ENCODE measurements around the gene THPO. TPM values are rescaled to one million over a fixed set of nuclear protein-coding genes. Genes with fewer than 3 reads are reported as not detected.

Gene THPO
- total RNA-seq, 1 donor from 2014 or later: not detected

- DNase-seq (ENCODE audit: low read depth): no peak
- H3K27me3 ChIP-seq (ENCODE audit: control insufficient read depth, insufficient read depth, low read length): no peaks in the 10 kb centered on the region
- TF ChIP-seq CTCF (IDR thresholded peaks at IDR 0.05; ENCODE audit: insufficient read depth, low read length, severe bottlenecking): no peak
- no peaks in the 10 kb centered on the region for H3K36me3 ChIP-seq (ENCODE audit: control insufficient read depth, insufficient read depth, low read length)
- H3K4me3 ChIP-seq (ENCODE audit: low read depth, low read length): no peak overlapping the region
- FAIRE-seq: peak; percentile 13
Measured at GRCh38 chr3:184415203-184415490, 37.1 kb upstream of the THPO start.

- FAIRE-seq (peak; percentile 100), DNase-seq (ENCODE audit: low read depth) (no peak)
Measured at GRCh38 chr3:184414418-184415202, 36.6 kb upstream of the THPO start.

GRCh38 chr3:184409946-184410500 is 32.0 kb upstream of the THPO start:
- DNase-seq (ENCODE audit: low read depth) (no peak), FAIRE-seq (peak; percentile 43)

More at GRCh38 chr3:184414418-184415202, 36.6 kb upstream of the THPO start:
- no peak overlapping the region for H3K4me3 ChIP-seq (ENCODE audit: low read depth, low read length)
- no peaks in the 10 kb centered on the region for H3K27me3 ChIP-seq (ENCODE audit: control insufficient read depth, insufficient read depth, low read length)
- no peak for TF ChIP-seq CTCF (IDR thresholded peaks at IDR 0.05; ENCODE audit: insufficient read depth, low read length, severe bottlenecking)
- H3K36me3 ChIP-seq (ENCODE audit: control insufficient read depth, insufficient read depth, low read length): no peaks in the 10 kb centered on the region

GRCh38 chr3:184409331-184409926 is 31.4 kb upstream of the THPO start:
- DNase-seq (ENCODE audit: low read depth): no peak
- FAIRE-seq: no peak
- TF ChIP-seq CTCF (IDR thresholded peaks at IDR 0.05; ENCODE audit: insufficient read depth, low read length, severe bottlenecking): no peak
- Histone ChIP-seq H3K36me3 (ENCODE audit: control insufficient read depth, insufficient read depth, low read length) (no peaks in the 10 kb centered on the region), H3K4me3 (ENCODE audit: low read depth, low read length) (no peak overlapping the region), H3K27me3 (ENCODE audit: control insufficient read depth, insufficient read depth, low read length) (peaks cover 3% of the 10 kb centered on the region)

More at GRCh38 chr3:184409946-184410500, 32.0 kb upstream of the THPO start:
- Histone ChIP-seq H3K36me3 (ENCODE audit: control insufficient read depth, insufficient read depth, low read length) (no peaks in the 10 kb centered on the region), H3K27me3 (ENCODE audit: control insufficient read depth, insufficient read depth, low read length) (peaks cover 2% of the 10 kb centered on the region), H3K4me3 (ENCODE audit: low read depth, low read length) (no peak overlapping the region)
- no peak for TF ChIP-seq CTCF (IDR thresholded peaks at IDR 0.05; ENCODE audit: insufficient read depth, low read length, severe bottlenecking)

GRCh38 chr3:184405075-184406030 is 27.3 kb upstream of the THPO start:
- DNase-seq (ENCODE audit: low read depth) (no peak), FAIRE-seq (no peak)
- H3K27me3 ChIP-seq (ENCODE audit: control insufficient read depth, insufficient read depth, low read length): peaks cover 8% of the 10 kb centered on the region
- no peaks in the 10 kb centered on the region for H3K36me3 ChIP-seq (ENCODE audit: control insufficient read depth, insufficient read depth, low read length)
- no peak for TF ChIP-seq CTCF (IDR thresholded peaks at IDR 0.05; ENCODE audit: insufficient read depth, low read length, severe bottlenecking)
- H3K4me3 ChIP-seq (ENCODE audit: low read depth, low read length): no peak overlapping the region

All from bronchial epithelial cell (primary cell).